Liver (tissue), 3 donors: ENCODE results near the gene RALGAPA2.

ENCODE experiments used
- ATF3 ChIP-seq: IDR thresholded peaks from 2 replicates; pipeline ENCODE4 v1.6.1; 2016; ENCODE audit warnings: antibody characterized with exemption
- CTCF ChIP-seq: fragments of 150-350 bp; IDR thresholded peaks from 2 replicates; pipeline ENCODE4 v1.5.1; 2017; ENCODE audit warnings: improper control_type of control experiment, low read depth, low read length; ENCODE audit not compliant: missing input control
- EGR1 ChIP-seq, 2 donors: IDR thresholded peaks; 2 replicates each; pipeline ENCODE4 v1.6.1; 2016 to 2018; ENCODE audit warnings: antibody characterized with exemption in 2 of 2, low read depth in 2 of 2
- FOXA1 ChIP-seq: IDR thresholded peaks from 2 replicates; pipeline ENCODE4 v1.6.1; 2016; ENCODE audit warnings: antibody characterized with exemption
- GABPA ChIP-seq, 2 donors: IDR thresholded peaks in 1 of 2; conservative IDR thresholded peaks in 1 of 2; 2 replicates each; pipeline ENCODE4 v1.6.1; 2016; ENCODE audit warnings: antibody characterized with exemption in 2 of 2, mild to moderate bottlenecking in 1 of 2, moderate library complexity in 1 of 2
- HNF4G ChIP-seq: IDR thresholded peaks from 2 replicates; pipeline ENCODE4 v1.6.1; 2016; ENCODE audit warnings: antibody characterized with exemption
- MAX ChIP-seq: IDR thresholded peaks from 2 replicates; pipeline ENCODE4 v1.6.1; 2016; ENCODE audit warnings: antibody characterized with exemption
- NR2F2 ChIP-seq: IDR thresholded peaks from 2 replicates; pipeline ENCODE4 v1.6.1; 2016; ENCODE audit warnings: antibody characterized with exemption
- REST ChIP-seq: IDR thresholded peaks from 2 replicates; pipeline ENCODE4 v1.6.1; 2016; ENCODE audit warnings: antibody characterized with exemption, mild to moderate bottlenecking
- TAF1 ChIP-seq: conservative IDR thresholded peaks from 2 replicates; pipeline ENCODE4 v1.6.1; 2016; ENCODE audit warnings: antibody characterized with exemption, mild to moderate bottlenecking
- YY1 ChIP-seq: IDR thresholded peaks from 2 replicates; pipeline ENCODE4 v1.6.1; 2016; ENCODE audit warnings: antibody characterized with exemption, mild to moderate bottlenecking
- donor health status: healthy.
- donor health status: healthy.

- TF ChIP-seq REST (no peak), NR2F2 (no peak), CTCF (no peak), GABPA (IDR thresholded peaks at IDR 0.05 in 1 of 2, conservative IDR thresholded peaks at IDR 0.05 in 1 of 2) (no peak), EGR1 (IDR thresholded peaks at IDR 0.05; ENCODE audit: low read depth in 2 of 2) (no peak), TAF1 (no peak), FOXA1 (no peak), MAX (no peak), HNF4G (no peak), YY1 (no peak), ATF3 (no peak)
Measured at GRCh38 chr20:20367575-20368417, 344.6 kb downstream of the RALGAPA2 start, which contains the start of gene INSM1.
